Ectodermal cell (in vitro differentiated cells): ENCODE measurements around the gene MED23.

Source experiments
- H3K27ac ChIP-seq: 2 replicates; pipeline ENCODE4 v1.7.0; 2013; ENCODE audit warnings: mild to moderate bottlenecking, low read depth, low read length; ENCODE audit not compliant: insufficient read depth, poor library complexity, severe bottlenecking
- H3K27me3 ChIP-seq: 2 replicates; pipeline ENCODE4 v1.7.0; 2013; ENCODE audit warnings: mild to moderate bottlenecking, low read length; ENCODE audit not compliant: insufficient read depth, control insufficient read depth, poor library complexity, severe bottlenecking
- H3K36me3 ChIP-seq: one replicate; pipeline ENCODE4 v1.7.0; 2013; ENCODE audit warnings: low read length; ENCODE audit not compliant: control insufficient read depth, insufficient read depth
- H3K4me1 ChIP-seq: one replicate; pipeline ENCODE4 v1.7.0; 2013; ENCODE audit warnings: low read length; ENCODE audit not compliant: control insufficient read depth, insufficient read depth
- H3K4me3 ChIP-seq: 2 replicates; pipeline ENCODE4 v1.7.0; 2013; ENCODE audit warnings: low read depth, low read length, control low read depth; ENCODE audit not compliant: insufficient read depth
- H3K9me3 ChIP-seq: 2 replicates; pipeline ENCODE4 v1.7.0; 2013; ENCODE audit warnings: mild to moderate bottlenecking, low read length, moderate library complexity; ENCODE audit not compliant: control insufficient read depth
- WGBS, 2 experiments: methylation state at CpG; one replicate each; pipeline ENCODE4 v1.1.7; 2013; ENCODE audit warnings: missing lambda C conversion rate in 2 of 2; 5-methylcytosine and 5-hydroxymethylcytosine counted together

Gene MED23

GRCh38 chr6:131655387-131655786 lies 27.3 kb upstream of the MED23 start:
- no peak overlapping the region for H3K4me3 ChIP-seq
- no peak overlapping the region for H3K27ac ChIP-seq
- H3K36me3 ChIP-seq, result no peaks in the 10 kb centered on the region
- H3K4me1 ChIP-seq, result no peaks in the 10 kb centered on the region
- no peaks in the 10 kb centered on the region for H3K9me3 ChIP-seq
- 92 to 95% methylated on average over 3 of the region's 3 CpGs for WGBS, 2 experiments
- H3K27me3 ChIP-seq, result no peaks in the 10 kb centered on the region

- H3K9me3 ChIP-seq, result no peaks in the 10 kb centered on the region
- H3K27me3 ChIP-seq, result no peaks in the 10 kb centered on the region
- H3K4me3 ChIP-seq, result no peak overlapping the region
- no peaks in the 10 kb centered on the region for H3K36me3 ChIP-seq
- WGBS, 2 experiments, result 94 to 97% methylated on average over 3 of the region's 3 CpGs
- H3K27ac ChIP-seq, result no peak overlapping the region
- H3K4me1 ChIP-seq, result no peaks in the 10 kb centered on the region
These were observed 26.3 kb upstream of the MED23 start for GRCh38 chr6:131654326-131654725.

- Histone ChIP-seq H3K4me3 (no peak overlapping the region), H3K9me3 (no peaks in the 10 kb centered on the region), H3K27ac (no peak overlapping the region), H3K4me1 (no peaks in the 10 kb centered on the region), H3K36me3 (no peaks in the 10 kb centered on the region), H3K27me3 (no peaks in the 10 kb centered on the region)
- 93 to 95% methylated on average over 5 of the region's 5 CpGs for WGBS, 2 experiments
These were observed 24.4 kb upstream of the MED23 start for GRCh38 chr6:131652472-131652871.

GRCh38 chr6:131651782-131652181 lies 23.7 kb upstream of the MED23 start:
- H3K27me3 ChIP-seq, result no peaks in the 10 kb centered on the region
- H3K4me1 ChIP-seq, result no peaks in the 10 kb centered on the region
- H3K4me3 ChIP-seq, result no peak overlapping the region
- H3K27ac ChIP-seq, result no peak overlapping the region
- no peaks in the 10 kb centered on the region for H3K36me3 ChIP-seq
- no peaks in the 10 kb centered on the region for H3K9me3 ChIP-seq

GRCh38 chr6:131646249-131646670 lies 18.2 kb upstream of the MED23 start:
- H3K9me3 ChIP-seq, result no peaks in the 10 kb centered on the region
- no peaks in the 10 kb centered on the region for H3K36me3 ChIP-seq
- no peaks in the 10 kb centered on the region for H3K27me3 ChIP-seq
- H3K4me3 ChIP-seq, result no peak overlapping the region
- no peaks in the 10 kb centered on the region for H3K4me1 ChIP-seq
- no peak overlapping the region for H3K27ac ChIP-seq

GRCh38 chr6:131645846-131646245 lies 17.8 kb upstream of the MED23 start:
- Histone ChIP-seq H3K4me3 (no peak overlapping the region), H3K27me3 (no peaks in the 10 kb centered on the region), H3K36me3 (no peaks in the 10 kb centered on the region), H3K4me1 (no peaks in the 10 kb centered on the region), H3K9me3 (no peaks in the 10 kb centered on the region), H3K27ac (no peak overlapping the region)
- WGBS, 2 experiments, result 100% methylated on average over 2 of the region's 2 CpGs; no CpG with 5 or more reads in 1 of the 2 experiments

- Histone ChIP-seq H3K4me3 (no peak overlapping the region), H3K36me3 (no peaks in the 10 kb centered on the region), H3K27ac (no peak overlapping the region), H3K4me1 (no peaks in the 10 kb centered on the region), H3K9me3 (no peaks in the 10 kb centered on the region), H3K27me3 (no peaks in the 10 kb centered on the region)
- 67 to 100% methylated on average over 1 of the region's 1 CpG for WGBS, 2 experiments
These were observed 16.9 kb upstream of the MED23 start for GRCh38 chr6:131644921-131645320.

- Histone ChIP-seq H3K4me1 (no peaks in the 10 kb centered on the region), H3K27ac (no peak overlapping the region), H3K36me3 (no peaks in the 10 kb centered on the region), H3K9me3 (no peaks in the 10 kb centered on the region), H3K27me3 (no peaks in the 10 kb centered on the region), H3K4me3 (no peak overlapping the region)
- 83 to 91% methylated on average over 2 of the region's 2 CpGs for WGBS, 2 experiments
These were observed 15.9 kb upstream of the MED23 start for GRCh38 chr6:131643855-131644460.

- H3K4me3 ChIP-seq, result no peak overlapping the region
- no peak overlapping the region for H3K27ac ChIP-seq
- H3K9me3 ChIP-seq, result no peaks in the 10 kb centered on the region
- no peaks in the 10 kb centered on the region for H3K4me1 ChIP-seq
- 82 to 84% methylated on average over 3 of the region's 3 CpGs for WGBS, 2 experiments
- H3K36me3 ChIP-seq, result no peaks in the 10 kb centered on the region
- no peaks in the 10 kb centered on the region for H3K27me3 ChIP-seq
These were observed 15.1 kb upstream of the MED23 start for GRCh38 chr6:131642987-131643611.

GRCh38 chr6:131642565-131642964 lies 14.5 kb upstream of the MED23 start:
- Histone ChIP-seq H3K4me1 (no peaks in the 10 kb centered on the region), H3K27ac (no peak overlapping the region), H3K9me3 (no peaks in the 10 kb centered on the region), H3K27me3 (no peaks in the 10 kb centered on the region), H3K36me3 (no peaks in the 10 kb centered on the region), H3K4me3 (no peak overlapping the region)
- 88 to 93% methylated on average over 6 of the region's 6 CpGs for WGBS, 2 experiments
